Right cardiac atrium (tissue), 5 donors: ENCODE data around the gene PCMT1. TPM values are rescaled to one million over a fixed set of nuclear protein-coding genes. Genes with fewer than 3 reads are reported as not detected.
"Not testable (repeated sequence)": the region's sequence is repeated elsewhere in the genome, so short reads cannot be mapped to it uniquely, and the experiment has no call there.

Experiments used
- ATAC-seq, 2 donors: fragments of 200-7000 bp; cut with Tn5 transposase; one replicate each; pipeline versions ENCODE4 v1.8.0 to v1.9.1; 2020; ENCODE audit warnings: moderate library complexity in 2 of 2, mild to moderate bottlenecking in 1 of 2
- DNase-seq, 3 donors: peaks; one replicate each; pipeline ENCODE4 v3.0.0-alpha.2; 2020
- H3K27ac ChIP-seq: one replicate; pipeline ENCODE4 v1.5.1; 2013; ENCODE audit warnings: mild to moderate bottlenecking, low read length, control low read depth, moderate library complexity
- H3K27me3 ChIP-seq: one replicate; pipeline ENCODE4 v1.6.1; 2013; ENCODE audit not compliant: control insufficient read depth, insufficient read depth
- H3K4me1 ChIP-seq: one replicate; pipeline ENCODE4 v1.6.1; 2013; ENCODE audit warnings: low read length; ENCODE audit not compliant: control insufficient read depth, insufficient read depth
- H3K4me3 ChIP-seq: one replicate; pipeline ENCODE4 v1.5.1; 2013; ENCODE audit warnings: low read length, control low read depth
- H3K9me3 ChIP-seq: one replicate; pipeline ENCODE4 v1.6.1; 2013; ENCODE audit warnings: low read length; ENCODE audit not compliant: control insufficient read depth
- WGBS: extraction: QIAGEN DNeasy Blood & Tissue Kit; methylation state at CpG from one replicate; pipeline ENCODE4 v1.1.7; 2013; 5-methylcytosine and 5-hydroxymethylcytosine counted together
- intact Hi-C, 4 donors: fragments of 100-400 bp; cut with DNase I; formaldehyde crosslinking; loops; one replicate each; pipeline versions ENCODE4 v1.11.0 to v1.14.0; 2022 to 2023
- polyA plus RNA-seq: library from polyadenylated mRNA; stranded (reverse); fragments of 200-250 nt; gene quantifications from one replicate; pipeline ENCODE4 v1.2.3, GENCODE V29; 2013
- total RNA-seq, 4 donors: library from RNA; stranded (reverse); fragmentation: NEBNext Ultra II Directional; extraction: Animal tissue kit (Norgen Biotek cat#: 25700); gene quantifications; one replicate each; pipeline ENCODE4 v1.2.1, GENCODE V29; 2021
- donor health status: healthy with polysubstance abuse.
- donor health status: DM: no; HTN: yes; CAD: no.
- donor health status: DM: no; HTN: no; CAD: no.
- donor health status: DM: no; HTN: yes; CAD: no; lungs with severe emphysema.
- donor health status: DM: yes; HTN: yes; CAD: no.

PCMT1 gene
- total and polyA plus RNA-seq, 5 donors, result 96.4 to 114 (median 111) TPM

DNA sequence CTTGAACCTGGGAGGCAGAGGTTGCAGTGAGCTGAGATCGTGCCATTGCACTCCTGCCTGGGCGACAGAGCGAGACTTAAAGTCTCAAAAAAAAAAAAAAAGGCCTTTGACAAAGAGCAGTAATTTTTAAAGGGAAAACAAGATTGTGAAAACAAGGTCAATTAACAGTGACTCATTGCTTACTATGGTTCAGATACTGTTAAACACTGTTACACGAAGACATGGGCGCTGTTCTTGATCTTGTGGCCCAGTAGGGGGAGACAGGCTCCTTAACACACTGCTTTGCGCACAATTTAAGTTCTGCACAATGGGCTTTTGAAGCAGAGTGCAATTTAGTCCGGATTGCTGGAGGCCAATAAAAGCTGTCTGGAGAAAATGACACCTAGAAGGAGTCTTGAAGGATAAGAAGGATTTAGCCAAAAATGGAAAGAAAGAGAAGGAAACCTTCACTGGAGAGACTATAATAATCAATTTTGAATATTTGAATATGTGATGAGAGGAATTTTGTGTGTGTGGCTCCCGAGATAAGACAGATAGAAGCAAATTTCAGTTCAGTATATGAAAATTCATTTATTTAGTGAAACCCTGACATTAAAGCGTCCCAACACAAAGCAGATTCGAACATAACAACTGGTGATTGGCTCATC is 25.6 kb upstream of the PCMT1 start:
- no peaks in the 10 kb centered on the region for H3K4me1 ChIP-seq
- no peak overlapping the region for H3K27ac ChIP-seq
- no peaks in the 10 kb centered on the region for H3K27me3 ChIP-seq
- ATAC-seq (peak; percentile 83 to 88), DNase-seq (peak in 1 of 3 donors; percentile 35)
- WGBS, result 63% methylated on average over 10 of the region's 10 CpGs
- H3K4me3 ChIP-seq, result no peak overlapping the region
- intact Hi-C loops, result loop anchor here in 1 of 4 donors (10.0 kb wide), 1 partner anchor 201 kb away; the partner anchor contains the start of gene RAET1G
- no peaks in the 10 kb centered on the region for H3K9me3 ChIP-seq

DNA sequence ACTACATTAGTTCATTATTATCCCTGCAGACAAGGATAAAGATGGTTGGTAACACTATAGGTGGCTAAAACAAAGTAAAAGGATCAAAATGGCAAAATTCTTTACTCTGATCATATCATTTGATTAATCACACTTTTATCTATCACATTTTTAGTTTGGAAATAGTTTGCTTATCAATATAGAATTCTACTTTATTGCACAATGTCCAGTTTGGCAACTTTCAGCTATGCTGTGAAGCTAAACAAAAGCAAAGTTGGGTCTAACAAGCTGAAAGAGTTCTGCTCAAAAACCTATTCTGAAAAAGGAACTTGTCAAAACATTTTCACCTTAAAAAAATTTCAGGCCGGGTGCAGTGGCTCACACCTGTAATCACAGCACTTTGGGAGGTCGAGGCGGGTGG is 23.8 kb upstream of the PCMT1 start:
- H3K4me1 ChIP-seq, result no peaks in the 10 kb centered on the region
- no peak for ATAC-seq
- intact Hi-C loops, result loop anchor here in 1 of 4 donors (10.0 kb wide), 1 partner anchor 199 kb away; the partner anchor contains the start of gene RAET1G
- DNase-seq, result no peak
- H3K27me3 ChIP-seq, result no peaks in the 10 kb centered on the region
- 90% methylated on average over 3 of the region's 3 CpGs for WGBS
- H3K9me3 ChIP-seq, result no peaks in the 10 kb centered on the region
- no peak overlapping the region for H3K27ac ChIP-seq
- H3K4me3 ChIP-seq, result no peak overlapping the region

DNA sequence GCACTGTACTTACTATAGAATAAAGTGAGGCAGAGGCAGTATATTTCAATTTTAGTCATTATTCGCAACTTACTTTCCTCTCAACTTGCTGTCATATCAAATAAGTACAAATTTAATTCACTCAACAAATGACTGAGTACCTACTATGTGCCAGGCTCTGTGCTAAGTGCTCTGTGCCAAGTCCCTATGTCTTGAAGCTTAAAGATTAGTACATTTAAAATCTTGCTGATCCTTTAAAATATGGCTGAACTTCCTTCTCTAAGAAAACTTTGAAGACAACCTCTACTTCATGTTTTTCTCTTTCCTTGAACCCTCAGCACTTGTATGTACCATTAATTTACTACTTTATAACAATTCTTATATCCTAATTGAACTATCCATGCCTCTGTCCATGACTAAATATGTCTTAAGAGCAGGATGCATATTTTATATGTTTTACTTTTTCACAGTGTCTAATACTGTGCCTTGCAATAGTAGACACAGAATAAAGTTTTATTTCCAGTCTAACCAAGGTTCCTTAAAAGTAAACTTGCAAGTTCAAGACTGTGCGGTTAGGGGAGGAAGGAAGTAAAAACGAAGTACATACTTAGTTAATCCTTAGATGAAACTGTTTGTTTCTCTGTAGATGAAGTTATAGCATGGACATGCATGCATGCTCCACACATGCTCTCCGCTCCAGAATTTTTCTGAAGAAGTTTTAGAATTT is 21.6 kb upstream of the PCMT1 start:
- no peaks in the 10 kb centered on the region for H3K4me1 ChIP-seq
- no peaks in the 10 kb centered on the region for H3K9me3 ChIP-seq
- WGBS, result 84% methylated on average over 4 of the region's 4 CpGs
- H3K27me3 ChIP-seq, result no peaks in the 10 kb centered on the region
- H3K4me3 ChIP-seq, result no peak overlapping the region
- ATAC-seq (no peak), DNase-seq (no peak)
- H3K27ac ChIP-seq, result no peak overlapping the region
- intact Hi-C loops, result loop anchor here in 1 of 4 donors (10.0 kb wide), 1 partner anchor 197 kb away; the partner anchor contains the start of gene RAET1G

DNA sequence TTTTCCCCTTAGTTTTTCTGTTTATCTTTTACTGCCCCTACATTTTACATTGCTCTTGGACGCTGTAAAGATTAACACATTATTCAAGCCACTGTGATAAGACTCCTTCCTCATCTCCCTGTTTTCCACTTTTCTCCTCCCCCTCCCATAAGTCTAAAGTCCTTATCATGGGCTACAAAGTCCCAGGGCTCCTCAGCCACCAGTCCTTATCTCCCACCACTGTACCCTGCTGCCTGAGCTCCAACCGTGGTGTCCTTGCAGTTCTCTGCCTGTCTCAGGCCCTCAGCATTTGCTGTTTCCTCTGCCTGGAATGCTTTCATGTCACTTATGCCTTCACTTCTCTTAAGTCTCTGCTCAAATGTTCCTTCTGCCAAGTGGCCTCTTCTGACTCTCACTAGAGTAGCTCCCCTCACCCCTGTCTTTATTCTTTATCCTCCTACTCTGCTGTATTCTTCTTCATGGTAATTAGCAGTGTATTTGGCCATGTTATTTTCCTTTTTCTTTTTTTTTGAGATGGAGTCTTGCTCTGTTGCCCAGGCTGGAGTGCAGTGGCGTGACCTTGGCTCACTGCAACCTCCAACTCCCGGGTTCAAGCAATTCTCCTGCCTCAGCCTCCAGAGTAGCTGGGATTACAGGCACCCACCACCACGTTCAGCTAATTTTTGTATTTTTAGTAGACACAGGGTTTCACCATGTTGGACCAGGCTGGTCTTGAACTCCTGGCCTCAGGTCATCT is 20.9 kb upstream of the PCMT1 start:
- H3K27me3 ChIP-seq, result no peaks in the 10 kb centered on the region
- ATAC-seq (no peak), DNase-seq (no peak)
- H3K9me3 ChIP-seq, result no peaks in the 10 kb centered on the region
- intact Hi-C loops, result loop anchor here in 1 of 4 donors (10.0 kb wide), 1 partner anchor 196 kb away; the partner anchor contains the start of gene RAET1G
- H3K4me1 ChIP-seq, result no peaks in the 10 kb centered on the region
- 72% methylated on average over 5 of the region's 5 CpGs for WGBS
- no peak overlapping the region for H3K27ac ChIP-seq
- H3K4me3 ChIP-seq, result no peak overlapping the region

DNA sequence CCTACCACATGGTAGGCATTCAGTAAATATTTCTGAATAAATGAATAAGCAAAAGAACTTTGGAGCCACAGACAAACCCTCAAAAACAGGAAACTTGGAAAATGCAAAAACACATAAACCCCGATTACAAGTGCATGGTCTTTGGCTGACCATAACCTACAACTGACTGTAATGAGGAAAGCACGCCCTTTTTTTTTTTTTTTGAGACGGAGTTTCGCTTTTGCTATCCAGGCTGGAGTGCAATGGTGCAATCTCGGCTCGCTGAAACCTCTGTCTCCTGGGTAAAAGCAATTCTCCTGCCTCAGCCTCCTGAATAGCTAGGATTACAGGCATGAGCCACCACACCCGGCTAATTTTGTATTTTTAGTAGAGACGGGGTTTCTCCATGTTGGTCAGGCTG is 19.7 kb upstream of the PCMT1 start:
- Histone ChIP-seq H3K4me1 (no peaks in the 10 kb centered on the region), H3K27ac (no peak overlapping the region), H3K9me3 (no peaks in the 10 kb centered on the region), H3K4me3 (no peak overlapping the region), H3K27me3 (no peaks in the 10 kb centered on the region)
- WGBS, result 93% methylated on average over 8 of the region's 8 CpGs
- no peak for ATAC-seq
- no peak for DNase-seq
- intact Hi-C loops, result loop anchor here in 1 of 4 donors (10.0 kb wide), 1 partner anchor 195 kb away; the partner anchor contains the start of gene RAET1G

DNA sequence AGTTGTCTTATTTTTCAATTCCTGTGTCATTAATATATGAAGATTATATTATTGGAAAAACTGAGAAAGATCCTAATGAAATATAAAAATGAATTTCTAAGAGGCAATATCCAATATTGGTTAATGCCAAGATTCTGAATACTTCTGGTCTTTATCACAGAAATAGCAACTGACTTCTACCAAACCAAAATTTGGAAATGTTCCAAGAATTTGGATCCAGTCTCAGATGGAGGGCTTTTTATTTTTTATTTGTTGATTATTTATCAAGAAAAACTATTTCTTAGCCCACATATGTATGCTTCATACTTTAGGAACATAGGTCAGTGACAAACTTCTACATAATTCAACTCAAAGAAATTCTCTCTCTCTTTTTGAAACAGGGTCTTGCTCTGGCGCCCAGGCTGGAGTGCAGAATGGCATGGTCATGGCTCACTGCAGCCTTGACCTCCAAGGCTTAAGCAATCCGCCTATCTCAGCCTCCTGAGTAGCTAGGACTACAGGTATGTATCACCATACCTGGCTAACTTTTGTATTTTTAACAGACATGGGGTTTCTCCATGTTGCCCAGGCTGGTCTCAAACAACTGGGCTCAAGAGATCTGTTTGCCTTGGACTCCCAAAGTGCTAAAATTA is 16.3 kb upstream of the PCMT1 start:
- DNase-seq (no peak), ATAC-seq (no peak)
- WGBS, result 97% methylated on average over 2 of the region's 2 CpGs
- intact Hi-C loops, result no loop called here
- Histone ChIP-seq H3K27ac (no peak overlapping the region), H3K9me3 (no peaks in the 10 kb centered on the region), H3K4me1 (no peaks in the 10 kb centered on the region), H3K4me3 (no peak overlapping the region), H3K27me3 (no peaks in the 10 kb centered on the region)

DNA sequence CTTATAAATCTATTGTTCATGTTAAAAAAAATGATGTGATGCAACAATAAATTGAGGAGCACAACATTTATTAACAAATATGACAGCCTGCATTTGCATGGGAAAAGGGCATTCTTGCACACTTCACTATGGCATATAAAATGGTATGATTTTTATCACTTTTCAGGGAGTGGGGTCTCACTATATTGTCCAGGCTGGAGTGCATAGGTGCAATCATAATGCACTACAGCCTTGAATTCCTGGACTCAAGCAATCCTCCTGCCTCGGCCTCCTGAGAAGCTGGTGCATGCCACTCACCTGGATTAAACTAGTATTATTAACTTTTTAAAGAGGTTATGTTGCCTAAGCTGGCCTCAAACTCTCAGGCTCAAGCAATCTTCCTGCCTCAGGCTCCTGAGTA is 14.6 kb upstream of the PCMT1 start:
- Histone ChIP-seq H3K4me3 (no peak overlapping the region), H3K27me3 (no peaks in the 10 kb centered on the region), H3K4me1 (no peaks in the 10 kb centered on the region), H3K9me3 (no peaks in the 10 kb centered on the region), H3K27ac (no peak overlapping the region)
- DNase-seq, result no peak
- WGBS, result 98% methylated on average over 1 of the region's 1 CpG
- no peak for ATAC-seq
- intact Hi-C loops, result no loop called here

DNA sequence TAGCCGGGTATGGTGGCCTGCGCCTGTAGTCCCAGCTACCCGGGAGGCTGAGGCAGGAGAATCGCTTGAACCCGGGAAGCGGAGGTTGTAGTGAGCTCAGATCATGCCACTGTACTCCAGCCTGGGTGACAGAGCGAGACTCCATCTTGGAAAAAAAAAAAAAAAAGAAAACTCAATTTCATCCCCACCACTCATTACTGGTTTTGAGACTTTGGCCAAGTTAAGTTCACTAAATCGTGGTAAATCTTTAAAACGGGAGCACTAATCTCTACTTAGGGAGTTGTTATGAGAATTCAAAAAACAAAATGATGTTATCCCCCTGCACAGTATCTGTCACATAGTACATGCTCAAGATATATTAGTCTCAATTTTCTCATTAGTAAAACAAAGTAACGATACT is 4.3 kb upstream of the PCMT1 start:
- H3K4me1 ChIP-seq, H3K27me3 ChIP-seq, H3K27ac ChIP-seq, ATAC-seq, intact Hi-C loops, DNase-seq, H3K9me3 ChIP-seq: not testable (repeated sequence)
- 74% methylated on average over 10 of the region's 10 CpGs for WGBS
- peak overlapping the region; percentile 82 for H3K4me3 ChIP-seq

DNA sequence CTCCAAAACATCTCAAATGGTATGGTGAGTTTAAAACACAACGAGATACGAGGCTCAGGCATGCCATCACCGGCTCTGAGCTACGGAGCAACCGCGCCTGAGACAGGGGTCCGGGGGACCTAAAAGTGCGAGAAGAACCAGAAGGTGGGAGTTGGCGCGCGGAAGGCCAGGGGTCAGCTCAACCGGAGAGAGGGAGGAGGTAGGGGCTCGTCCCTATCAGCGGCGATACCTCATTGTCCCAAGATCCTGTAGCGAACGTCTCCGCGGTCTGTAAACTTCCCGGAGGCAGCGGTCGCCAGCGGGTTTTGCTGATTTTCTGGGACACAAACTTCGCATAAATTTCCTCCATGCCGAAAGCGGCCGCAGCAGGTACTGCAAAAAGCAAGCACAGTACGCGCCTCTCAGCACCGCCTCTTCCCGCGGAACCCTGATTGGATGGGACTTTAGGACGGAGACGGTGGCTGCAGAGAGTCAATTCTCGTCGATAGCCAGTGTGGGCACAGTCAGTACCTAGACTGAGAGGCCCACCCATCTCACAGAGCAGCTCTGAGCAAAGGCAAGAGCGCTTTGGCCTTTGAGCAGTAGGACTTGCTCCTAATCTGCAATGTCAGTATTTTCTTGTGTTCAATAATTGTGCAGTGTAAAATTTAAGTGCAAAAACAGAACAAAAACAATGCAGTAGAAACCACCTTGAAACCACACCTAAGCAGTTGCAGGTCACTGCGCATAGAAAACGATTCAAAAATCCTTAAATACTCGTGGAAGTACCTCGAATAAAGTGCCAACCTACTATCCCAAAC is 3.2 kb upstream of the PCMT1 start, which contains the start of gene NUP43:
Gene NUP43, minus strand, starts transcription at position 383 of the 800 bp plus-strand sequence. Its CDS starts 34 bp downstream, at position 349.
- ATAC-seq (peak; percentile 80 to 82), DNase-seq (peak; percentile 96 to 99 (median 96))
- Histone ChIP-seq H3K27ac (peak within 1 kb of the TSS; percentile 71), H3K4me3 (peak within 1 kb of the TSS; percentile 82), H3K27me3 (no peaks in the 10 kb centered on the region), H3K4me1 (no peaks in the 10 kb centered on the region), H3K9me3 (no peaks in the 10 kb centered on the region)
- WGBS, result 5% methylated on average over 41 of the region's 41 CpGs
- intact Hi-C loops, result no loop called here

DNA sequence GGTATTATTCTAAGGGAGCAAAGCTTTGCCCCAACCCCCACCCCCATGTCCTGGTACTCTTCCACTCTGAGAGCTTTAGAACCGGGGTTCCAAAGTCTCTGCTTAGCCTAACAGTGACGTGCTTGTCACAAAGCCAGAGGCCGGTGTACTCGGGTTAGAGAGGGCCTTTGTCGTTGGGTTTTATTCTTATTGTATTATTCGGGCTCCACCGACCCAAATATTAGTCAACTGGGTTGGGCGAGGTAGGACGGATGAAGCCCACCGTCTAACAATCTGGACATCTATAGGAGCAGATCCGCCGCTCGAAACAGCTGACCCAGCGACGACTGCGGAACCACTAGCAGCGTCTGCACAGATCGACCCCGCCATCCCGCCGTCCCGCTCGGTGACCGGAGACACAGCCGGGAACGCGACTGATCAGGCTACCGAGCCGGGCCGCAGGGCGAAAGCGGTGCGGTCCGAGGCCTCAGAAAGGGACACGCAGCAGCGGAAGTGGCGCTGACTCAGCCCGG is 403 bp upstream of the PCMT1 start:
- H3K9me3 ChIP-seq, H3K27me3 ChIP-seq, DNase-seq, H3K4me1 ChIP-seq, intact Hi-C loops: not testable (repeated sequence)
- peak overlapping the region; percentile 91 for H3K4me3 ChIP-seq
- peak in 1 of 2 donors; percentile 24 for ATAC-seq
- WGBS, result 2% methylated on average over 25 of the region's 38 CpGs
- H3K27ac ChIP-seq, result peak overlapping the region; percentile 96
